GM12878 (cell line): ENCODE results near the gene TET3. TPM values are rescaled to one million over a fixed set of nuclear protein-coding genes. Genes with fewer than 3 reads are reported as not detected.

Experiments
- ATAC-seq: fragments of 200-7000 bp; cut with Tn5 transposase; 3 replicates; pipeline ENCODE4 v1.9.1; 2020; ENCODE audit warnings: mild to moderate bottlenecking, moderate library complexity
- BruUV-seq: library from RNA; stranded (reverse); fragments of 400-500 nt; replicated peaks from 2 replicates; lab custom pipeline; 2021; lab: Mats Ljungman, UMichigan
- CTCF ChIA-PET: fragments of 300-600 bp; sonication (Branson Sonifier 250); formaldehyde crosslinking; extraction: SDS; loops from one replicate; lab custom pipeline; 2021; ENCODE audit warnings: inconsistent platforms; lab: Yijun Ruan, JAX
- POLR2A ChIA-PET: fragments of 350-600 bp; formaldehyde crosslinking; extraction: SDS; loops from one replicate; lab custom pipeline; 2021; ENCODE audit warnings: inconsistent platforms; lab: Charles Lee
- RAD21 ChIA-PET: fragments of 300-600 bp; sonication (Branson Sonifier 250); formaldehyde crosslinking; loops from one replicate; lab custom pipeline; 2023; ENCODE audit warnings: antibody characterized with exemption; ENCODE audit not compliant: unreplicated experiment; lab: Charles Lee
- SMC1A ChIA-PET: fragments of 300-600 bp; sonication (Branson Sonifier 250); formaldehyde crosslinking; loops from one replicate; lab custom pipeline; 2023; ENCODE audit not compliant: unreplicated experiment, uncharacterized antibody; lab: Charles Lee
- DNase-seq: peaks from one replicate; pipeline ENCODE4 v3.0.0-alpha.2; 2011; ENCODE audit warnings: low read depth, low spot score
- FAIRE-seq: peaks from 3 replicates; lab custom pipeline; 2011; peaks lifted over from hg19 to GRCh38; lab: Jason Lieb, UNC
- H2AFZ ChIP-seq: 2 replicates; pipeline ENCODE4 v1.6.0; 2011; ENCODE audit warnings: low read depth, low read length, control low read depth; ENCODE audit not compliant: control insufficient read depth
- H3K27ac ChIP-seq: 2 replicates; pipeline ENCODE4 v1.5.1; 2011; ENCODE audit warnings: control low read depth; ENCODE audit not compliant: control insufficient read depth, insufficient read depth
- H3K27me3 ChIP-seq, 2 experiments: replicated peaks in 1 of 2; 2 replicates each; pipeline versions ENCODE4 v1.6.0 to v1.6.1; 2011; ENCODE audit warnings: low read length in 1 of 2; ENCODE audit not compliant: control insufficient read depth in 2 of 2, insufficient read depth in 2 of 2
- H3K36me3 ChIP-seq, 2 experiments: 2 replicates each; pipeline ENCODE4 v1.5.1; 2011; ENCODE audit warnings: low read length in 1 of 2; ENCODE audit not compliant: control insufficient read depth in 2 of 2, insufficient read depth in 2 of 2
- H3K4me1 ChIP-seq: 2 replicates; pipeline ENCODE4 v1.6.1; 2011; ENCODE audit warnings: mild to moderate bottlenecking, low read length, moderate library complexity, mixed read lengths; ENCODE audit not compliant: control insufficient read depth, insufficient read depth
- H3K4me2 ChIP-seq: 2 replicates; pipeline ENCODE4 v1.6.0; 2011; ENCODE audit warnings: control low read depth; ENCODE audit not compliant: control insufficient read depth, insufficient read depth
- H3K4me3 ChIP-seq: fragments of 200-600 bp; sonication (generic); 2 replicates; pipeline ENCODE4 v1.5.1; 2016
- H3K79me2 ChIP-seq: 2 replicates; pipeline ENCODE4 v1.6.0; 2011; ENCODE audit warnings: low read length; ENCODE audit not compliant: control insufficient read depth, insufficient read depth
- H3K9ac ChIP-seq: 2 replicates; pipeline ENCODE4 v1.8.0; 2011; ENCODE audit warnings: low read length, control low read depth, mixed read lengths; ENCODE audit not compliant: control insufficient read depth, insufficient read depth
- H3K9me3 ChIP-seq: replicated peaks from 3 replicates; pipeline ENCODE4 v1.5.1; 2011; ENCODE audit warnings: mild to moderate bottlenecking, low read length; ENCODE audit not compliant: control insufficient read depth, insufficient read depth
- H4K20me1 ChIP-seq: 2 replicates; pipeline ENCODE4 v1.6.0; 2011; ENCODE audit not compliant: control insufficient read depth, insufficient read depth
- CTCF ChIP-seq, 3 experiments: IDR thresholded peaks in 2 of 3; conservative IDR thresholded peaks in 1 of 3; 2 replicates each; pipeline ENCODE4 v1.5.1; 2011; ENCODE audit warnings: low read depth in 3 of 3, low read length in 3 of 3, mild to moderate bottlenecking in 3 of 3, control low read depth in 2 of 3, moderate library complexity in 2 of 3, inconsistent platforms in 1 of 3, mixed read lengths in 1 of 3; ENCODE audit not compliant: control insufficient read depth in 2 of 3, insufficient read depth in 1 of 3; ENCODE audit errors: extremely low read depth in 1 of 3
- E2F4 ChIP-seq: IDR thresholded peaks from 2 replicates; pipeline ENCODE4 v1.6.1; 2012; ENCODE audit warnings: low read depth, low read length, improper control_type of control experiment
- IKZF2 ChIP-seq, 2 experiments: fragments of 450-650 bp; IDR thresholded peaks; 2 replicates each; pipeline ENCODE4 v1.6.1; 2017; ENCODE audit warnings: mild to moderate bottlenecking in 2 of 2, moderate library complexity in 2 of 2
- MAX ChIP-seq: IDR thresholded peaks from 2 replicates; pipeline ENCODE4 v1.6.1; 2012; ENCODE audit warnings: low read depth, low read length, improper control_type of control experiment
- MEF2A ChIP-seq: IDR thresholded peaks from 2 replicates; pipeline ENCODE4 v1.6.1; 2011; ENCODE audit warnings: low read depth, mild to moderate bottlenecking, low read length, moderate library complexity; ENCODE audit not compliant: insufficient read depth
- MLLT1 ChIP-seq: fragments of 450-650 bp; IDR thresholded peaks from 2 replicates; pipeline ENCODE4 v1.6.1; 2016; ENCODE audit warnings: mild to moderate bottlenecking
- MTA2 ChIP-seq: fragments of 450-650 bp; IDR thresholded peaks from 2 replicates; pipeline ENCODE4 v1.6.1; 2016; ENCODE audit warnings: low read depth, mild to moderate bottlenecking, moderate library complexity
- RAD21 ChIP-seq: IDR thresholded peaks from 2 replicates; pipeline ENCODE4 v1.6.1; 2011; ENCODE audit warnings: mild to moderate bottlenecking, low read depth, low read length, moderate library complexity; ENCODE audit not compliant: insufficient read depth
- SMARCA5 ChIP-seq: fragments of 450-650 bp; IDR thresholded peaks from 2 replicates; pipeline ENCODE4 v1.6.1; 2017; ENCODE audit warnings: mild to moderate bottlenecking
- SUZ12 ChIP-seq: fragments of 200-600 bp; sonication (generic); IDR thresholded peaks from one replicate; pipeline ENCODE4 v1.6.1; 2018; ENCODE audit warnings: antibody characterized with exemption, mild to moderate bottlenecking; ENCODE audit not compliant: unreplicated experiment
- YY1 ChIP-seq: IDR thresholded peaks from 2 replicates; pipeline ENCODE4 v1.6.1; 2011; ENCODE audit warnings: low read depth, mild to moderate bottlenecking, low read length
- ZBTB11 ChIP-seq: fragments of 450-650 bp; formaldehyde crosslinking; IDR thresholded peaks from 2 replicates; pipeline ENCODE4 v1.5.0; 2022; ENCODE audit warnings: mild to moderate bottlenecking, missing genetic modification characterization
- WGBS: methylation state at CpG from one replicate; pipeline ENCODE4 v1.1.6; 2016; ENCODE audit warnings: low lambda C conversion rate; ENCODE audit not compliant: insufficient replicate concordance, insufficient coverage; ENCODE audit errors: missing lambda C conversion rate; 5-methylcytosine and 5-hydroxymethylcytosine counted together
- in situ Hi-C: fragments of 300-500 bp; cut with MboI; formaldehyde crosslinking; loops from 9 replicates; pipeline ENCODE4 v1.14.3; 2018; ENCODE audit warnings: mixed read lengths
- intact Hi-C: fragments of 100-400 bp; cut with micrococcal nuclease; formaldehyde crosslinking; loops from one replicate; pipeline ENCODE4 v1.14.2; 2022; ENCODE audit not compliant: unreplicated experiment
- polyA plus RNA-seq, 11 experiments: library from polyadenylated mRNA; depleted of rRNA in 4 of 11; unstranded in 6 of 11; stranded (reverse) in 5 of 11; fragments of >200 nt; fragmentation: Nextera tagmentation in 4 of 11; fragmentation: Illumina TruSeq in 1 of 11; extraction: Ambion mirVana in 4 of 11; extraction: Trizol in 1 of 11; gene quantifications; 1 replicate in 1 of 11; 2 replicates in 10 of 11; pipeline versions ENCODE4 v1.2.1 to v1.2.3, GENCODE V29; 2011 to 2016; ENCODE audit warnings: inconsistent platforms in 2 of 11, missing spikeins in 2 of 11, low read depth in 1 of 11
- total RNA-seq, 4 experiments: library from RNA; depleted of rRNA in 3 of 4; stranded (reverse); fragments of >200 nt in 3 of 4; fragmentation: Illumina TruSeq in 1 of 4; extraction: Trizol in 1 of 4; gene quantifications; 2 replicates each; pipeline versions ENCODE4 v1.2.1 to v1.2.3, GENCODE V29; 2013 to 2021

Gene TET3
- total and polyA plus RNA-seq, 10 of the 15 experiments (the other 5 are each of a cell fraction or from before 2014, with no cell fraction given): 0.77 to 25.9 (median 8.5) TPM

GRCh38 chr2:73983322-73984202, 1.1 kb upstream of the TET3 start:
- no peak for DNase-seq
- TF ChIP-seq IKZF2 (IDR thresholded peaks at IDR 0.05) (0 out of 4 replicates have a peak, but pooled peaks of 1 of the 2 experiments have one; percentile 40), SMARCA5 (no peak), SUZ12 (no peak), MLLT1 (peak; percentile 74), MTA2 (0 out of 2 replicates have a peak, but pooled peaks have one; percentile 8), MAX (0 out of 2 replicates have a peak, but pooled peaks have one; percentile 1), ZBTB11 (CRISPR knock-in tag) (no peak), E2F4 (0 out of 2 replicates have a peak, but pooled peaks have one; percentile 7), RAD21 (peak; percentile 42), CTCF (IDR thresholded peaks at IDR 0.05 in 2 of 3, conservative IDR thresholded peaks at IDR 0.05 in 1 of 3; ENCODE audit: control insufficient read depth in 2 of 3, extremely low read depth in 1 of 3, insufficient read depth in 1 of 3, low read depth in 3 of 3, low read length in 3 of 3) (peak in 1 of 3 experiments; percentile 13; a peak in 1 of 6 replicates), YY1 (peak; percentile 79), MEF2A (no peak)

More at GRCh38 chr2:73983322-73984202, 1.1 kb upstream of the TET3 start:
- Histone ChIP-seq H3K4me2 (peak overlapping the region; percentile 60), H3K36me3 (peaks cover 0 to 13% of the 10 kb centered on the region in 2 experiments; a peak in 1 of 4 replicates), H3K9me3 (no peaks in the 10 kb centered on the region), H3K27me3 (no peaks in the 10 kb centered on the region), H2AFZ (peak overlapping the region; percentile 52), H3K79me2 (peaks cover 82% of the 10 kb centered on the region), H3K4me3 (peak overlapping the region; percentile 83), H3K9ac (peak overlapping the region; percentile 79), H3K4me1 (peaks cover 20% of the 10 kb centered on the region), H4K20me1 (peaks cover 12% of the 10 kb centered on the region; the same call in 1 of the 2 replicates), H3K27ac (peak overlapping the region; percentile 88)
- ChIA-PET POLR2A (interaction anchor here (1.0 to 3.6 kb wide), 2 partner anchors 19 to 37 kb away, joined by 3 to 19 read pairs; no protein-coding TSS in a partner anchor), RAD21 (interaction anchor here (4.4 kb wide), 1 partner anchor 13 kb away, joined by 23 read pairs; no protein-coding TSS in a partner anchor), CTCF (interaction anchor here (1.4 kb wide), 1 partner anchor 160 kb away, joined by 3 read pairs; no protein-coding TSS in a partner anchor), SMC1A (interaction anchor here (0.6 to 1.3 kb wide), 4 partner anchors 11 to 50 kb away, joined by 3 to 6 read pairs (median 4); no protein-coding TSS in a partner anchor)
- ATAC-seq (peak; percentile 23), FAIRE-seq (no peak)
- in situ Hi-C loops (no loop called here), intact Hi-C loops (loop anchor here (1.0 to 10.0 kb wide), 4 partner anchors 12 to 159 kb away; partner anchors contain the start of genes DGUOK and STAMBP)
- TSS peak; percentile 40 for BruUV-seq
- WGBS: 14% methylated on average over 35 of the region's 35 CpGs
